Activated CD4-positive, alpha-beta T cell treated with anti-CD3 and anti-CD28 coated beads, Interleukin-2, amount 10 ng/mL, durations not matched to agents 7 days and 5 days (primary cell): ENCODE results near the gene ANAPC2. TPM values are rescaled to one million over a fixed set of nuclear protein-coding genes. Genes with fewer than 3 reads are reported as not detected.
A peak's percentile ranks its signal among the peaks of the same experiment; 100 is the strongest.

Source experiments
- CTCF ChIA-PET: fragments of 350-600 bp; sonication (Branson Sonifier 250); formaldehyde crosslinking; loops from one replicate; lab custom pipeline; 2021; ENCODE audit warnings: antibody characterized with exemption; lab: Charles Lee
- POLR2A ChIA-PET: fragments of 350-600 bp; sonication (Branson Sonifier 250); formaldehyde crosslinking; loops from one replicate; lab custom pipeline; 2021; ENCODE audit warnings: antibody characterized with exemption; lab: Charles Lee
- DNase-seq: peaks from one replicate; pipeline ENCODE4 v3.0.0-alpha.2; 2020
- H3K27ac Mint-ChIP-seq: one replicate; pipeline ENCODE4 v1.8.0; 2021; ENCODE audit warnings: mild to moderate bottlenecking, moderate library complexity, mixed read lengths
- H3K27me3 Mint-ChIP-seq: one replicate; pipeline ENCODE4 v1.8.0; 2021; ENCODE audit warnings: mixed read lengths
- H3K36me3 Mint-ChIP-seq: one replicate; pipeline ENCODE4 v1.8.0; 2021; ENCODE audit warnings: low read depth, mixed read lengths
- H3K4me1 Mint-ChIP-seq: one replicate; pipeline ENCODE4 v1.8.0; 2021; ENCODE audit warnings: mixed read lengths
- H3K4me3 Mint-ChIP-seq: one replicate; pipeline ENCODE4 v1.8.0; 2021; ENCODE audit warnings: mild to moderate bottlenecking, moderate library complexity, mixed read lengths
- H3K9me3 Mint-ChIP-seq: one replicate; pipeline ENCODE4 v1.8.0; 2021; ENCODE audit warnings: mixed read lengths
- total RNA-seq, 2 experiments: library from RNA; stranded (reverse); gene quantifications; one replicate each; pipeline ENCODE4 v1.2.3, GENCODE V29; 2021

The ANAPC2 gene
- total RNA-seq, 2 experiments from 2014 or later: 61.3 to 76.1 TPM

DNA sequence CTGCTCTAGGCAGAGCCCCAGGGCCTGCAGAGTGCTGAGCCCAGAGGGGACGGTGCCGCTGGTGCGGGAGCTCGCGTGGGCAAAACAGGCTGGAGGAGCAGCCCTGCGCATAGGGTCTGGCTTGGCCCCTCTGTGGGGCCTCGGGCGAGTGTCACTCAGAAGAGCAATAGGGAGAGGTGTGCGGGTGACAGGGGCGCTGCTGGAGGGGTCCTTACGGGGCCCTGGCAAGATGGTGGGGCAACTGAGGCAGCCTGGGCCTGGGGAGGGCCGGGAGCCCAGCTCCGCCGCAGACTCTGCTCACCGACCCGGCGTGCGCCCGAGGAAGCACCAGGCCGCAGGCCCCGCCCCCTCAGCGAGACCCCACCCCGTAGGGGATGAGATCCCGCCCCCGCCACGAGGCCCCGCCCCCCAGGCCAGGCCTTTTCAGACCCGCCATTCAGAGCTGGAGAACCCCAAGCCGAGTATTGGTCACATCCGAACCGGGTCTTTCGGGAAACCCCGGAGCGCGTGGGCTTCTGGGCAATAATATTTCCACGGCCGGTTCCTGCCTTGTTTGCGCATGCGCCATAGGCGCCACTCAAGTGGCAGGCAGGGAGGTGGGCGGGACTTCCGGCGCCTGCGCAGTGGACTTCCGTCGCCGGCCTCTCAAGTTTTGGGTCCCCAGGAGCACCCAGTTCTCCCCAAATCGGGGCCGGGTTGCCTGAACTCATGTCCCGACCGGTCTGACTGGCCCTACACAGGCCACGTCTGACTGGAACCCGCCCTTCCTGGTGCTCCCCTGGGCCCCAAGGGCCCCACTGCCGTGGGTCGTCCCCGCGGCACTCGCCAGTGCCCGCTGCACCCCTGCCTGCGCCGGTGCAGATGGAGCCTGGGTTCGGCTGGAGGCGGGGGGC lies 35.0 kb upstream of the ANAPC2 start:
- H3K4me1 Mint-ChIP-seq: peaks cover 21% of the 10 kb centered on the region
- peak overlapping the region; percentile 73 for H3K4me3 Mint-ChIP-seq
- ChIA-PET CTCF (interaction anchor here (0.5 to 6.0 kb wide), 10 partner anchors 15 to 1127 kb away, joined by 3 to 65 read pairs (median 4); partner anchors contain the start of gene TUBB4B), POLR2A (interaction anchor here (1.0 to 1.2 kb wide), 3 partner anchors 17 to 128 kb away, joined by 3 read pairs; partner anchors contain the start of genes TPRN and TUBB4B)
- H3K27me3 Mint-ChIP-seq: peaks cover 2% of the 10 kb centered on the region
- no peaks in the 10 kb centered on the region for H3K9me3 Mint-ChIP-seq
- H3K36me3 Mint-ChIP-seq: no peaks in the 10 kb centered on the region
- peak overlapping the region; percentile 84 for H3K27ac Mint-ChIP-seq
- peak; percentile 99 for DNase-seq

GRCh38 chr9:137222190-137223077 lies 34.1 kb upstream of the ANAPC2 start, which contains the start of gene RNF208:
RNF208 (minus strand) TSS chr9:137222240; CDS start chr9:137221212, 1,028 bp downstream.
- Mint-ChIP-seq H3K27me3 (no peaks in the 10 kb centered on the region), H3K4me3 (peak within 1 kb of the TSS; percentile 73), H3K27ac (peak within 1 kb of the TSS; percentile 84), H3K36me3 (no peaks in the 10 kb centered on the region), H3K4me1 (peaks cover 18% of the 10 kb centered on the region), H3K9me3 (no peaks in the 10 kb centered on the region)
- ChIA-PET POLR2A (interaction anchor here (1.0 to 1.2 kb wide), 3 partner anchors 18 to 127 kb away, joined by 3 read pairs; partner anchors contain the start of genes TPRN and TUBB4B), CTCF (interaction anchor here (0.5 to 6.0 kb wide), 9 partner anchors 16 to 187 kb away, joined by 3 to 65 read pairs (median 3); partner anchors contain the start of gene TUBB4B)
- no peak for DNase-seq

- ChIA-PET POLR2A (interaction anchor here (0.5 kb wide), 1 partner anchor 198 kb away, joined by 9 read pairs; no protein-coding TSS in a partner anchor), CTCF (interaction anchor here (1.1 to 1.6 kb wide), 2 partner anchors 51 to 186 kb away, joined by 3 read pairs; no protein-coding TSS in a partner anchor)
- DNase-seq: no peak
- H3K27ac Mint-ChIP-seq: no peak overlapping the region
- peaks cover 2% of the 10 kb centered on the region for H3K36me3 Mint-ChIP-seq
- peaks cover 18% of the 10 kb centered on the region for H3K4me1 Mint-ChIP-seq
- H3K27me3 Mint-ChIP-seq: no peaks in the 10 kb centered on the region
- no peak overlapping the region for H3K4me3 Mint-ChIP-seq
- H3K9me3 Mint-ChIP-seq: no peaks in the 10 kb centered on the region
Measured at GRCh38 chr9:137221506-137222111, 33.2 kb upstream of the ANAPC2 start.

DNA sequence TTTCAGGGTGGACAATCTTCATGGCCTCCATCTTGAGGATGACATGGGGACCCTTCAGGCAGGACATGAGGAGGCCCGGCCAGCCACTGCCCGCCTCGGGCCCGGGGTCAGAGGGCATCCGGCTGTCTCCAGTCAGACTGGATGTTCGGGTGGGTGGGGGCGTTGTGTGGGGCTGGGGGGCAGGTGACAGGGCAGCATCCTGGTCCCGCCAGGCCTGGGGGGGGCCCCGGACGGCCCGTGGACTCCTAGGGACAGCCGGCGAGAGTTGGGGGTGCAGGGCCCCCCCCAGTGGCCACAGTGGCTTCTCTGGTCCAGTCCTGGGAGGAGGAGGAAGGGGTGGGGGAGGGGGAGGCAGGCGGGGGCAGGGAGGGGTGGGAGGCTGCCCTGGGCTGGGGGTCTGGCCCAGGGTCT lies 32.7 kb upstream of the ANAPC2 start:
- Mint-ChIP-seq H3K27me3 (no peaks in the 10 kb centered on the region), H3K36me3 (peaks cover 2% of the 10 kb centered on the region), H3K4me3 (peak overlapping the region; percentile 54), H3K27ac (no peak overlapping the region), H3K4me1 (peaks cover 18% of the 10 kb centered on the region), H3K9me3 (no peaks in the 10 kb centered on the region)
- ChIA-PET POLR2A (interaction anchor here (0.5 kb wide), 1 partner anchor 197 kb away, joined by 9 read pairs; no protein-coding TSS in a partner anchor), CTCF (interaction anchor here (1.4 to 1.6 kb wide), 2 partner anchors 16 to 50 kb away, joined by 3 read pairs; no protein-coding TSS in a partner anchor)
- DNase-seq: no peak

DNA sequence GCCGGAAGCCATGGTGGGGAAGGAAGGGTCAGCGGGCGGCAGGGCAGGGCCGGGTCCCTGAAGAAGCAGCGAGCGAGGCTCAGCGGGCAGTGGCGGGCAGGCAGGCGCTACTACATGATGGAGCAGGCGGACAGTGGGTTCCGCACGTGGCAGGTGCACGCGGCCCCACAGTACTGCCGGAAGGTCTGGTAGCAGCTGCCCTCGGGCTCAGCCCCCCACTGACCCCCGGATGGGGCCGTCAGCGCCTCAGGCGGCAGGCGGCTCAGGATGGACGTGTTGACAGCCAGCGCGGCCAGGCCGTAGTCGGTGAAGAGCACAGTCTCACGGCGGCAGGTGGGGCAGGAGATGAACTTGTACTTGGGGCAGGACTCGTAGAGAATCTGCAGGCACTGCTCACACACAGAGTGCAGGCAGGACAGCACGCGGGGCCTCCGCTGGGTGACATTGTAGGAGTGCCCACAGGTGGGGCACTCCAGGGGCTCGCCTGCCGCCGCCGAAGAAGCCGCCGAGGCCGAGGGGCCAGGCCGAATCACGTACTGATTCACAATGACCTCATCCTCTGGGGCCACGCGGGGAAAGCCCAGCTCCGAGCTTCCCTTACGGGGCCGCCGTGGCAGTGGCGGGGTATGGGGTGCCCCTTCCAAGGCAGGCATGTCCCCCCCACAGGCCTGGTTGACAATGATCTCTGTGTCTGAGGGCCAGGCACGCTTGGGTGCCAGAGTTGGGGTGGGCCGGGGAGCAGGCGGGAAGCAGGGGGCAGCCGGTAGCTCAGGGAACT lies 32.1 kb upstream of the ANAPC2 start:
- ChIA-PET CTCF (interaction anchor here (0.9 to 1.6 kb wide), 3 partner anchors 16 to 50 kb away, joined by 3 read pairs; no protein-coding TSS in a partner anchor), POLR2A (no interaction called here)
- Mint-ChIP-seq H3K27me3 (no peaks in the 10 kb centered on the region), H3K36me3 (peaks cover 2% of the 10 kb centered on the region), H3K9me3 (no peaks in the 10 kb centered on the region), H3K27ac (no peak overlapping the region), H3K4me1 (peaks cover 18% of the 10 kb centered on the region), H3K4me3 (peak overlapping the region; percentile 54)
- DNase-seq: no peak

- Mint-ChIP-seq H3K4me1 (peaks cover 13% of the 10 kb centered on the region), H3K4me3 (peak overlapping the region; percentile 11)
- CTCF ChIA-PET: interaction anchor here (0.9 to 1.4 kb wide), 3 partner anchors 13 to 17 kb away, joined by 3 read pairs; no protein-coding TSS in a partner anchor
Measured at GRCh38 chr9:137219757-137220316, 31.5 kb upstream of the ANAPC2 start.

GRCh38 chr9:137218754-137219271 lies 30.5 kb upstream of the ANAPC2 start:
- Mint-ChIP-seq H3K27me3 (no peaks in the 10 kb centered on the region), H3K9me3 (no peaks in the 10 kb centered on the region), H3K27ac (peak overlapping the region; percentile 36), H3K4me3 (no peak overlapping the region), H3K36me3 (peaks cover 2% of the 10 kb centered on the region), H3K4me1 (peaks cover 7% of the 10 kb centered on the region)
- ChIA-PET CTCF (interaction anchor here (0.6 to 1.1 kb wide), 3 partner anchors 12 to 172 kb away, joined by 3 to 5 read pairs (median 3); no protein-coding TSS in a partner anchor), POLR2A (no interaction called here)
- DNase-seq: no peak

More at GRCh38 chr9:137219757-137220316, 31.5 kb upstream of the ANAPC2 start:
- Mint-ChIP-seq H3K36me3 (peaks cover 2% of the 10 kb centered on the region), H3K9me3 (no peaks in the 10 kb centered on the region), H3K27me3 (no peaks in the 10 kb centered on the region), H3K27ac (no peak overlapping the region)
- no peak for DNase-seq
- POLR2A ChIA-PET: no interaction called here

- Mint-ChIP-seq H3K27me3 (no peaks in the 10 kb centered on the region), H3K4me1 (peaks cover 7% of the 10 kb centered on the region), H3K27ac (no peak overlapping the region), H3K9me3 (no peaks in the 10 kb centered on the region), H3K36me3 (peaks cover 2% of the 10 kb centered on the region), H3K4me3 (no peak overlapping the region)
- POLR2A ChIA-PET: no interaction called here
- CTCF ChIA-PET: interaction anchor here (0.6 to 1.1 kb wide), 2 partner anchors 21 to 171 kb away, joined by 3 to 5 read pairs; no protein-coding TSS in a partner anchor
- DNase-seq: no peak
Measured at GRCh38 chr9:137218212-137218753, 29.9 kb upstream of the ANAPC2 start.

GRCh38 chr9:137217276-137218211 lies 29.2 kb upstream of the ANAPC2 start:
- POLR2A ChIA-PET: no interaction called here
- peaks cover 5% of the 10 kb centered on the region for H3K36me3 Mint-ChIP-seq
- no peak overlapping the region for H3K4me3 Mint-ChIP-seq

More at GRCh38 chr9:137217276-137218211, 29.2 kb upstream of the ANAPC2 start:
- Mint-ChIP-seq H3K9me3 (no peaks in the 10 kb centered on the region), H3K27me3 (no peaks in the 10 kb centered on the region), H3K27ac (no peak overlapping the region), H3K4me1 (peaks cover 2% of the 10 kb centered on the region)
- CTCF ChIA-PET: interaction anchor here (0.6 to 1.1 kb wide), 2 partner anchors 22 to 191 kb away, joined by 3 to 5 read pairs; no protein-coding TSS in a partner anchor
- DNase-seq: no peak
